ENCODE measurements around the gene GNAZ. TPM values are rescaled to one million over a fixed set of nuclear protein-coding genes. Genes with fewer than 3 reads are reported as not detected.

The GNAZ gene
- total RNA-seq, 1 experiment from 2014 or later: 5.0 TPM

DNA sequence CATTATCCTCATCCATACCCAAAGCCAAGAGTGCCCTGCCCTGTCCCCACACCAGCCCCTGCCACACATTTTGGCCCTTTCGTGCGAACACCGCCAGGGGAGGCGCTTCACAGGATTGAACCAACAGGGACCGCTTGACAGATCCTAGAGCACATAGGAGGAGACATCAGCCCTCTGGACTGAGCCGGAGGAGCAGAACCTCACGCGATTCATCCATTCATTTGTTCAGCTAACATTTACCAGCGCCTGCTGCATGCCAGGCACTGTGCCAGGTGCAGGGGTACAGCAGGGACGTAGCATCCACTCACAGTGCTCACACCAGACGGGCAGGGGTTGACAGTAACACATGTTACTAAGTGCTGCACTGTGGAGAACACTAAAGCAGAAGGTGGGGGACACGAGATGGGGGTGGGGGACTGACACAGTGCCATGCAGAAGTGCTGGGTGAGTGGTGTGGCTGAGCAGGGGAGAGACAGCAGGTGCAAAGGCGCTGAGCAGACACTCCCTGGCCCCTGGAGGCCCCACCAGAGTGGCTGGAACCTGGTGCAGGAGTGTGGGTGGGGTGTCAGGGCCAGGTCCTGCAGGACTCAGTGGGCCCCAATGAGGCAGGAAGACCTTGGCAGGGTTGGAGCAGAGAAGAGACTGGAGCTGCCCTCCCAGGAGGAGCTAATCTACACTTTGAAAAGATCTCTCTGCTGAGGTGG lies 3.4 kb downstream of the GNAZ start:
- H3K79me2 ChIP-seq (ENCODE audit: insufficient read depth, low read length): no peaks in the 10 kb centered on the region
- no peak overlapping the region for H2BK5ac ChIP-seq (ENCODE audit: insufficient read length, low read length)
- H3T11ph ChIP-seq (ENCODE audit: low read length): no peak overlapping the region
- H2BK20ac ChIP-seq (ENCODE audit: low read depth, low read length, poor library complexity, severe bottlenecking): no peak overlapping the region
- no peak for TF ChIP-seq CTCF (conservative IDR thresholded peaks at IDR 0.05)
- DNase-seq: no peak
- no peaks in the 10 kb centered on the region for H3K79me1 ChIP-seq (ENCODE audit: insufficient read depth, low read depth, low read length, poor library complexity, severe bottlenecking)
- no peak overlapping the region for H4K5ac ChIP-seq (ENCODE audit: insufficient read length, low read depth, low read length)
- H2BK120ac ChIP-seq (ENCODE audit: low read depth, low read length, poor library complexity, severe bottlenecking): no peak overlapping the region
- H3K9ac ChIP-seq (ENCODE audit: extremely low read depth, insufficient read length, low read length): no peak overlapping the region
- no peak overlapping the region for H3K14ac ChIP-seq (ENCODE audit: insufficient read depth, low read length)
- Mint-ChIP-seq H3K27ac (no peak overlapping the region; a peak in 1 of 7 replicates), H3K27me3 (ENCODE audit: low read depth) (peaks cover 59% of the 10 kb centered on the region), H3K9me3 (no peaks in the 10 kb centered on the region; a peak in 1 of 5 replicates), H3K4me3 (no peak overlapping the region; a peak in 1 of 5 replicates), H3K4me1 (peaks cover 12 to 28% of the 10 kb centered on the region in 2 experiments; a peak in 3 of 4 replicates), H3K36me3 (ENCODE audit: insufficient read depth in 1 of 3, low read depth in 3 of 3) (peaks cover 0 to 6% (median 0%) of the 10 kb centered on the region in 3 experiments; a peak in 2 of 7 replicates)
- H4K20me1 ChIP-seq (ENCODE audit: control insufficient read depth, insufficient read depth, insufficient read length): no peaks in the 10 kb centered on the region
- peaks cover 7% of the 10 kb centered on the region; the same call in 1 of the 2 replicates for H3K27me3 ChIP-seq (ENCODE audit: insufficient read depth, low read length)
- H3K4me1 ChIP-seq (ENCODE audit: insufficient read depth, low read length): no peaks in the 10 kb centered on the region
- H4K8ac ChIP-seq (replicated peaks; ENCODE audit: insufficient read length, low read depth, low read length): no peak overlapping the region
- no peak overlapping the region for H3K4ac ChIP-seq (ENCODE audit: low read depth, low read length)
- whole genome bisulfite sequencing (ENCODE audit: extremely low coverage, insufficient read length, low lambda C conversion rate): no CpG with 5 or more reads among the region's 13 CpGs
- no peak overlapping the region for H3K4me2 ChIP-seq (ENCODE audit: insufficient read depth, insufficient read length, low read length)
- H3K56ac ChIP-seq (ENCODE audit: insufficient read length, low read depth, low read length): no peak overlapping the region
- no peak overlapping the region for H4K91ac ChIP-seq (ENCODE audit: insufficient read length, low read depth, low read length)
- peaks cover 11% of the 10 kb centered on the region for H3K23me2 ChIP-seq (ENCODE audit: insufficient read length, low read depth, low read length, poor library complexity, severe bottlenecking)
- H2BK15ac ChIP-seq (ENCODE audit: low read depth, low read length): no peak overlapping the region
- no peak overlapping the region for H2BK12ac ChIP-seq (ENCODE audit: insufficient read length, low read depth, low read length)
- no peak overlapping the region for H3K27ac ChIP-seq (ENCODE audit: insufficient read length, low read depth, low read length)
- H2AK5ac ChIP-seq (ENCODE audit: insufficient read length, low read length): no peak overlapping the region
- H2AFZ ChIP-seq (ENCODE audit: low read length): no peak overlapping the region
- H3K9me3 ChIP-seq (ENCODE audit: control insufficient read depth, low read depth, low read length): no peaks in the 10 kb centered on the region
- no peak overlapping the region for H3K18ac ChIP-seq (ENCODE audit: insufficient read length, low read depth, low read length)
- no peak overlapping the region for H3K23ac ChIP-seq (ENCODE audit: insufficient read length, low read depth, low read length)
